GM18511 (cell line): ENCODE data around the gene KIAA1217.

Source experiments
- ATAC-seq: cut with Tn5 transposase; IDR thresholded peaks from one replicate; pipeline ENCODE4 v1.9.1; 2021; ENCODE audit warnings: mild to moderate bottlenecking, moderate library complexity; ENCODE audit not compliant: unreplicated experiment

KIAA1217 gene

DNA sequence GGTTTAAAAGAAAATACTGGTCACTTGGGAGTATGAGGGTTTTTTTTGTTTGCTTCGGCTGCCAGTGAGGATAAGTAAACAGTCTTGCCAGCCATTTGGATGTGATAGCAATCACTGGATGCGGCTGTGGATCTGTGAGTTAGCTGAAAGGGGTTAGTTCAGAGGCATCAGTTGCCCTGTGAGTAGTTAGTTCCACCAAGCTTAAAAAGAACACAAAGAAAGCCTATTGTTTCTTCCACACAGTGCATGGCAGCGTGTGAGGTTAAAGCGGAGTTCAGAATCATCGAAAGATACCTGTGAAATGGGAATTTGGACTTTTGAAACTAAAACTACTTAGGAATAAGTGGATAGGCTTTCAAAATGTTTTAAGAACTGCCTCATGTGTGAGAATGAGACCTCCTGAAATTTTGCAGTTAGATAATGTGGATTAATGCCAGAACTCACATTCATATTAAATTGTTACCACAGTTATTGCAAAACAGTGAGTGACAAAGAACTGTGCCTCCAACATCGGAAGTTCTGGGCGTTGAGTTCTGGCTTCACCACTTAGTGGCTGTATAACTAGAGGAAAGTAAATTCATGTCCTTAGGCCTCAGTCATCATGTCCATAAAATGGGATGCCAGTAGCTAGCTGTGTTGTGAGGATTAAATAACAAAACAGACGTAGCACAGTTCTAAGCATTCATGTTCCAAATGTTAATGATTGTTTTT is 31.3 kb downstream of the KIAA1217 start:
- no peak for ATAC-seq

- no peak for ATAC-seq
These were observed 32.6 kb downstream of the KIAA1217 start for GRCh38 chr10:24241536-24242040.

DNA sequence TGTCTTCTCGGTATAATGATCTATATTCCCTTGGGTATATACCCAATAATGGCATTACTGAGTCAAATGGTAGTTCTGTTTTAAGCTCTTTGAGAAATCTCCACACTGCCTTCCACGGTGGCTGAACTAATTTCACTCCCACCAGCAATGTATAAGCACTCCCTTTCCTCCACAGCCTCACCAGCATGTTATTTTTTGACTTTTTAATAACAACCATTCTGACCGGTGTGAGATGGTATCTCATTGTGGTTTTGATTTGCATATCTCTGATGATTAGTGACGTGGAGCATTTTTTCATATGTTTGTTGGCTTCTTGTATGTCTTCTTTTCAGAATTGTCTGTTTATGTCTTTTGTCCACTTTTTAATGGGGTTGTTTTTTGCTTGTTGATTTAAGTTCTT is 33.6 kb downstream of the KIAA1217 start:
- no peak for ATAC-seq

DNA sequence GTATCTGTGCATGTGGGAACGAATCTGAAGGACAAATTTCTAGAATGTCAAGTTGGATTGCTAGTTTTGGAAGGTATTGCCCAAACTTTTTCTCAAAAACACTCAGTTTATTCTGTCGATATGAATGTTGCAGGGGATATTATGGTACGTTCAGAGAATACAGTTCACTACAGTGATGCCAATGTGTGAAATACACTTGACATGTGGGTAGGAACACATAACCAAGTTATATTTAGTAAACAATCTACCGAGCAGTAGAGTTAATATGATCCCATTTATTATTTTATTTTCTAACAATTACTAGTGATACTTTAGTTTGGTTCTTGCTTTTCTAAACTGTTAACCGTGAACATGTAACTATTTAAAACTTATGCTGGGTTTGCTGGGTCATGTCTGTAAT is 37.4 kb downstream of the KIAA1217 start:
- ATAC-seq, result no peak

DNA sequence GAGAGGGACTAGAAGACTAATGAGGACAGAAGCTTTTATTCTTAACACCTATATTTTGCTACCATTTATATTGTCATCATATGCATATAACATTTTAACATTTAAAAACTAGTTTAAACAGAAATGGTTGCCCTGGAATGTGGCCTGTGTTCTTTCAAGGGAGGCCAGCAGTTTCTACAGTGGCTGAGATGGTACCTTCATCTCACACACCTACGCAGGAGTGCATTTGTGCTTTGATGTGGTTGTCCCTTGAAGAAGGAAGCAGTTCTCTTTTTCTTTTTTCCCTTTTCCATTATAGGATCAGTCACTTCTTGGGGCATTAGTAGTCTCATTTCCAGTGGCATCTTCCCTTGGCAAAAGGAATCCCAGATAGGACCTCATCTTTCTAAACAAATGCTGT is 38.9 kb downstream of the KIAA1217 start:
- ATAC-seq, result no peak

DNA sequence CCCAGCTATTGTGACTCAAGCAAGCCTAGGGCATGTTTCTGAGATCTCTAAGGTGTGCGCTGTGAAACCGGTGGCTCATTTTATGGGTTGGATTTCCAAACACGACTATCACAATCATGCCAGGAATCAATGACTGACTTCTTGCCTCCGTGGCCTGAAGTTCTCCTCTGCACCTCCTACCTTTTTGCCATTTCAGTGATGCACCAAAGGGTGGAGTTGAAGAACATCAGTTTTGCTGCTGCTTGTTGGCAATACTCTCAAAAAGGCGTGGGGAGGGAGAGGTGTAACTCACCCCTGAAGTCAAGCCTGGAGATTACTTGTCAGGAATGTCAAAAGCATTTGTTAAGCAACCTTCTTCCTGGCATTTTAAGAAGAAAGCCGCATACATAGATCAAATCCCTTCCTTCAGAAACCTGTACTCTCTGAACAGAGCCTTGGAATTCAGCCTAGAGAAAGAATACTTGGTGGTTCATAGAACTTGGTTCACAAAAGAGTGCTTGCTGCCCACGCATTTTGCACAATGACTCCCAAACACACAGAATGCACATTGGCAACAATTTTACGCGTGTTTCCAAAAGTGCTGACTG is 41.0 kb downstream of the KIAA1217 start:
- ATAC-seq, result no peak

DNA sequence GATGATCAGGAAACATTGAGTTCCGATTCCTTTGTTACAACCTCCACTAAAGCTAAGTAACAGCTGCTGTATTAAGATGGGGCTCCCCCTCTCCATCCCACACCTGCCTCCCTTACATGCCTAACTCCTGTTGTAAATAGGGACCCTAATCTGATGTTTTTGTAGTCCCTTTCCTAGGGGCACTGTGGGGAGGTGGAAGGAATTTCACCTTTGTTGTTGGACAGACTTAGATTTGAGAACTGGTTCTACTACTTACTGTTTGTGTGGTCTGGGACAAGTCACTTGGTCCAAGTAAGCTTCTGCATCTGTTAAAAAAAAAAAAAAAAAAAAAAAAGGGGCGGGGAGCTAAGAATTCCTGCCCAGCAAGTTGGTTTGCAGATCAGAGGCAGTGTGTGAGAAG is 42.6 kb downstream of the KIAA1217 start:
- no peak for ATAC-seq

DNA sequence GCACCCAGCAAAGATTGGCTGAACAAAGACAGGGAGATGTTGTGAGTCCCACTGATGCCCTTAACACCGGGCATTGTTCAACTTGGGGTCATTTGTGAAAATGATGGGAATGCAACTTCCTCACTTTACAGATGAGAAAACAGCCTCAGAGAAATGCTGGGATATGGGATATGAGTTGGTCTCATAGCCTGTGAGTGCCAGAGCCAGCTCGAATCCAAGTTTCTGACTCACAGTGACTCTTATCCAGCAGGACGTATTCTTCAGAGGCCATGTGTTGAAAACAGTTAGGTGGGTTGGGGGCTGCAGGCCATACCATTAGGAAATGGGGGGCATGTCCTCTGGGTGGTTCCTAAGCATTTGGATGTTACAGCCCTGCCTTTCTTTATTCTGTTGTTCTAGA is 45.2 kb downstream of the KIAA1217 start:
- no peak for ATAC-seq

- ATAC-seq, result no peak
These were observed 46.4 kb downstream of the KIAA1217 start for GRCh38 chr10:24255115-24255880.

- no peak for ATAC-seq
These were observed 47.0 kb downstream of the KIAA1217 start for GRCh38 chr10:24255881-24256311.

GRCh38 chr10:24256619-24257107 is 47.7 kb downstream of the KIAA1217 start:
- no peak for ATAC-seq

DNA sequence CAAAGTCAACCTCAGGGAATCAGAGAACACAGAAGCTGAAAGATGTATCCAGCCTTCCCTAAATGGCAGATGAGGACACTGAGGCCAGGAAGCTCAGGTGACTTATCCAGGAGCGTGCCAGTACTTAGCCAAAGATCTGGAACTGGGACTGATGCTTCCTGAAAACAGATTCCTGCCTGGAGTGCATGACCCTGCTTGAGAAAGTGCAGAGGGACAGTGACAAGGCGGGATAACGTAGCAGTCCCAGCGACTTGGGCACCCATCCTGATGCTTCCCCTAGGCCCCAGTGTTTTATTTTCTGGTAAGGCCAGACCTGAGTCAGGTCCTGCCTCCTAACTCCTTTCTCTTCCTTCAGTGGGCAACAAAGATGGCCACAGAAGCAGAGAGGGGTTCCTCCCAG is 48.6 kb downstream of the KIAA1217 start:
- ATAC-seq, result no peak

DNA sequence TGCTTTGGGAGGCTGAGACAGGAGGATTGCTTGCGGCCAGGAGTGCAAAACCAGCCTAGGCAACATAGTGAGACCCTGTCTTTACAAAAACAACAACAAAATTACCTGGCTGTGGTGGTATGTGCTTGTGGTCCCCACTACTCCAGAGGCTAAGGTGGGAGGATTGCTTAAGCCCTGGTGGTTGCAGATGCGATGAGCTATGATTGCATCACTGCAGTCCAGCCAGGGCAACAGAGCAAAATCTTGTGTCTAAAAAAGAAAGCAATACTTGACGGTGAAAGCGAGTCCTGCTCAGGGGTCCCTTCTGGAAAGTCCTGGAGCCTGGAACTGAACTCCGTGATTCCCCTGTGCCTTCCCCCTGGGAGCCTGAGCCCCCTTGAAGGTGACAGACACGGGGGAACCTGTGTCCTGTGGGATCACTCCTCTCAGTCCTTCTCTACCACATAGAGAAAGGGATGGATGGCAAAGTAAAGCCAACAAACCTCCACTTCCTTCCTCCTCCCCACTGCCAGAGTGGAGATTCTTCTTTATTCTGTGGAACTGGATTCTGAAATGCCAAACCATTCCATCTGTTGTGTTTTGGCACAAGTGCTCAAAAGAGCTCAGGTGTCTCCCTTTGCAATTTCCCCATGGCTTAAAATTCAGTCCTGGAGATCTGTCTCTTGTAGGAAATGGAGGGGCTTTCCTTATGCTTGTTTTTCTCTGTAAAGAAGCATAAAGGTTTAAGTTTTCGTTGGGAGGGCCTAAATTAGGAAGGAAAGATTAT is 50.6 kb downstream of the KIAA1217 start:
- ATAC-seq, result no peak

- no peak for ATAC-seq
These were observed 52.7 kb downstream of the KIAA1217 start for GRCh38 chr10:24261627-24262026.

DNA sequence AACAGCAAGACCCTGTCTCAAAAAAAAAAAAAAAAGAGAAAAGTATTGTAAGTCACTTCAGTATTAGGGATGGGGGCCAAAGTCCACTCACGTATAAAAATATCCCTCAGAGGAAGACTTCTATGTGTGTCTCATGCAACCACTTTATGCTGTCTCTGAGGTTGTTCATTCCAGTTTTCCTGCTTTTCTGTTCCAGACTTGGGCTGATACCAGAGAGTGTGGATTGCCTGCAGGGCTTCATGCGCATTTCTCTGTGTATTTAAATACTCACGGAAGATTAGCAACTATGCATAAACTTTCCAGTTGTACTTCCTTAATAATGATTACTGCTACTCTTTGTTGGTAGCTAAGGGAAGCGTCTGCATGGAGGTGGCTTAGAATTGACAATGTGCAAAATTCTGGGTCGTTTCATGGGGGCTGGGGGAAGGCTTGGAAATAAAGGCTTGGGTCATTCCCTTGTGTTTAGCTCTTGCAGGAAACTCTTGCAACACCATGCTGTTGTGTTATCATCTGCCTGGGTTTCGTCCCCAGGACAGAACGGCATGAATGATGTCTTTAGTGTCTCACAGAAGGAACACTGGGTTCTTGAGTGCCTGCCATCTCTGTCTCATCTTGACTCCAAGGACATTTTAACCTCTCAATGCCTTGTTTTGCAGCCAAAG is 54.1 kb downstream of the KIAA1217 start:
- no peak for ATAC-seq

DNA sequence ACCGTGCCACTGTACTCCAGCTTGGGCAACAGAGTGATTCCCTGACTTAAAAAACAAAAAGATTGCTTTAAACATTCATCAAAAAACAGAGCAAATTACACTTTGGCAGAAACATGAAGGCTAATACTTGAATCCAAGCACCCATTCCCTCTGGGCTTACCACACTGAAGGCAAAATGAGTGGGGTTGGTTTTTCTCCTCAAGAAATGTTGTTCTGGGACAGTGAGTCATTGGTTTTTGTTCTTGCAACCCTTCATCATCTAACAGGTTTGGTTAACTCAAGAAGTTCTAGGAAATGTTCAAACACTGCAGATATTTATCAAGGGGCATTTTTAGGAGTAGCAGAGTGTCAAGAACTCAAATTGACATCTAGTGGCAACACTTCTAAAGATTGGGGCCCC is 60.5 kb downstream of the KIAA1217 start:
- ATAC-seq, result no peak

- ATAC-seq, result no peak
These were observed 63.4 kb downstream of the KIAA1217 start for GRCh38 chr10:24272374-24272773.

DNA sequence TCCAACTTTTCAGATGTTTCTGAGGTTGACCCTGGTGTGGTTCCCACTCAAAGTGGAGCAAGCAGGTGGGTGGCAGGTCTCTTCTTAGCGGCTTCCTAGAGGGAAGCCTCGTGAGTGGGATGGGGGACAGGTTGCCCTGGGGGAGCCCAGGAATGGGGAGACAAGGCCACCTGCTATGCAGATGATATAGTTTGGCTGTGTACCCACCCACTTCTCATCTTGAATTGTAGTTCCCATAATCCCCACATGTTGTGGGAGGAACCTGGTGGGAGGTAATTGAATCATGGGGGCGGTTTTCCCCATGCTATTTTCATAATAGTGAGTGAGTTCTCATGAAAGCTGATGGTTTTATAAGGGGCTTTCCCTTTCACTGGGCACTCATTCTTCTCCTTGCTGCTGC is 68.3 kb downstream of the KIAA1217 start:
- no peak for ATAC-seq

DNA sequence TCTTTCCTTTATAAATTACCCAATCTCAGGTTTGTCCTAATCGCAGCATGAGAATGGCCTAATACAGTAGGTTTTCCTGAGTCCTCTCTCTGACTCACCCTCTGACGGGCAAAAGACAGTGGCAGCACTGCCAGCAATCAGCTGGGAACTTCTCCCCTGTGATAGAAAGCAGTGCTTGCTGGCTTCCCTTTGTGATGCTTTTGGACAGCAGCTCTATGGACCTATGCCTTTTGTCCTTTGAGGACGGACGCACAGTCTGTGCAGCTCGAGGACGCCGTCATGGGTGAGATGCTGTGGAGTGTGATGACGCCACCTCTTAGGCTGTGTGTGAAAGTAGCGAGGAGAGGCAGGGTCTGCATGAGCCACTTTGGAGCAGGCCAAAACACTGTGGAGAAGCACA is 68.8 kb downstream of the KIAA1217 start:
- no peak for ATAC-seq

DNA sequence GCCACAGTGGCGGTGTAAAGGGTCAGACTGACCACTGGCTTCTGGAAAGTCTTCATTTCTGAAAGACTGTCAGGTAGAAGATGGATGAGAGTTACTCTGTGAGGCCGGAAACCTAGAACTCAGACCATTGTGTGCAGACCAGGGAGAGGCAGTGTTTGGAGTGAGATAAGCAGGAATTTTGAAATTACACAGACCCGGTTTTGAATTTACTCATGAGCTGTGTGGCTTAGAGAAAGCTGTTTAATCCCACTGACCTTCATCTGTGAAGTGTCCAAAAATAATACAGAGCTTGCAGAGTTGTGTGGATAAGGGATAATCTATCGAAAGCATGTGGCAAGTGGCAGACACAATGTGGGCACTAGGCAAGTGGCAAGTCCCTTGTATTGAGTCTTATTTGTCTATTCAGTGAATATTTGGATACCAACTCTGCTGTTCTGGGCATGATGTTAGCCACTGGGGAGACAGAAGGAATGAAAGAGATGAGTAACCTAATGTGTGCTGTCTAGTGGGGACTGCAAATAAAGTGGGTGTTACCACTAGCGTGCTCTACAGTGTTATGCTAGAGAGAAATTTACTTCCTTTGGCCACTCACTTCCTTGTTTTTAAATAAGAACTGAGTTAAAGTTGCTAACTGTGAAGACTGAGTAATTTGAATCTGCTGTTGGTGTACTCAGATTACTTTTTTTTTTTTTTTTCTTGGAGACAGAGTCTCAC is 69.4 kb downstream of the KIAA1217 start:
- ATAC-seq, result no peak
